ENCODE results near the gene PSMC3IP.

DNA sequence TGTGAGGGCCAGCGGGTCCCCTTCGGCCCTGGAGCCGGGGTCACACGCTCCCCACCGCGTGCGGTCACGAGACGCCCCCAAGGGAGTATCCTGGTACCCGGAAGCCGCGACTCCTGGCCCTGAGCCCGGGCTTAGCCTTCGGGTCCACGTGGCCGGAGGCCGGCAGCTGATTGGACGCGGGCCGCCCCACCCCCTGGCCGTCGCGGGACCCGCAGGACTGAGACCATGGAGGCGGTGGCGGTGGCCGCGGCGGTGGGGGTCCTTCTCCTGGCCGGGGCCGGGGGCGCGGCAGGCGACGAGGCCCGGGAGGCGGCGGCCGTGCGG is 41.5 kb downstream of the PSMC3IP start, which contains the start of gene NAGLU:
- TF ChIP-seq EGR2 (tag by site-specific recombination; IDR thresholded peaks at IDR 0.05; ENCODE audit: low read depth), result no peak
- TF ChIP-seq, protein P1, sequence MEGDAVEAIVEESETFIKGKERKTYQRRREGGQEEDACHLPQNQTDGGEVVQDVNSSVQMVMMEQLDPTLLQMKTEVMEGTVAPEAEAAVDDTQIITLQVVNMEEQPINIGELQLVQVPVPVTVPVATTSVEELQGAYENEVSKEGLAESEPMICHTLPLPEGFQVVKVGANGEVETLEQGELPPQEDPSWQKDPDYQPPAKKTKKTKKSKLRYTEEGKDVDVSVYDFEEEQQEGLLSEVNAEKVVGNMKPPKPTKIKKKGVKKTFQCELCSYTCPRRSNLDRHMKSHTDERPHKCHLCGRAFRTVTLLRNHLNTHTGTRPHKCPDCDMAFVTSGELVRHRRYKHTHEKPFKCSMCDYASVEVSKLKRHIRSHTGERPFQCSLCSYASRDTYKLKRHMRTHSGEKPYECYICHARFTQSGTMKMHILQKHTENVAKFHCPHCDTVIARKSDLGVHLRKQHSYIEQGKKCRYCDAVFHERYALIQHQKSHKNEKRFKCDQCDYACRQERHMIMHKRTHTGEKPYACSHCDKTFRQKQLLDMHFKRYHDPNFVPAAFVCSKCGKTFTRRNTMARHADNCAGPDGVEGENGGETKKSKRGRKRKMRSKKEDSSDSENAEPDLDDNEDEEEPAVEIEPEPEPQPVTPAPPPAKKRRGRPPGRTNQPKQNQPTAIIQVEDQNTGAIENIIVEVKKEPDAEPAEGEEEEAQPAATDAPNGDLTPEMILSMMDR (tag by site-specific recombination; IDR thresholded peaks at IDR 0.05), result no peak
- TF ChIP-seq ZNF140 (tag by site-specific recombination; IDR thresholded peaks at IDR 0.05), result no peak
- TF ChIP-seq ZNF785 (tag by site-specific recombination; IDR thresholded peaks at IDR 0.05), result no peak
